ENCODE results near the gene PLXDC1.

The PLXDC1 gene

DNA sequence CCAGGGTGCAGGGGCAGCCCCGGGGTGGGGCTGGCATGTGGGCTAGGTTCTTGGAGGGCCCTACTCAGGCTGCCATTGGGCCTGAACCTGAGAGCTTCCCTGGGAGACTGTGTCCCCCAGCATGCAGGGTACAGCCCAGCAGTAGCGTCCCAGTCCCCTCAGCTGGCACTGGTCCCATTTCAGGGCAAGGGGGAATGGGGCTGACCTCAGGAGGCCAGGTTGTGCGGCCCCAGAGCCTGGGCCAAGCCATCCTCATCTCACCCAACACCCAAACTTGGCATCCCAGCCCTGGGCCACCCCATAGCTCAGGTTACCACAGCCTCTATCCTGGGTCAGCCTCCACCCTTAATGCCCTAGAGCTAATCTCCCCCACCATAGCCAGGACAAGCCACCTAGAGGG is 6.3 kb downstream of the PLXDC1 start:
- TF ChIP-seq POLR2AphosphoS5 (IDR thresholded peaks at IDR 0.05; ENCODE audit: low read depth, low read length) (no peak), FOXP2 (optimal IDR thresholded peaks at IDR 0.05; ENCODE audit: borderline replicate concordance, extremely low read depth, extremely low read length, insufficient read depth) (no peak), TAF1 (IDR thresholded peaks at IDR 0.05; ENCODE audit: borderline replicate concordance, insufficient read depth, low read length) (no peak), SIN3A (IDR thresholded peaks at IDR 0.05; ENCODE audit: borderline replicate concordance, insufficient read depth, low read length) (no peak)
- TF ChIP-seq, protein P1, sequence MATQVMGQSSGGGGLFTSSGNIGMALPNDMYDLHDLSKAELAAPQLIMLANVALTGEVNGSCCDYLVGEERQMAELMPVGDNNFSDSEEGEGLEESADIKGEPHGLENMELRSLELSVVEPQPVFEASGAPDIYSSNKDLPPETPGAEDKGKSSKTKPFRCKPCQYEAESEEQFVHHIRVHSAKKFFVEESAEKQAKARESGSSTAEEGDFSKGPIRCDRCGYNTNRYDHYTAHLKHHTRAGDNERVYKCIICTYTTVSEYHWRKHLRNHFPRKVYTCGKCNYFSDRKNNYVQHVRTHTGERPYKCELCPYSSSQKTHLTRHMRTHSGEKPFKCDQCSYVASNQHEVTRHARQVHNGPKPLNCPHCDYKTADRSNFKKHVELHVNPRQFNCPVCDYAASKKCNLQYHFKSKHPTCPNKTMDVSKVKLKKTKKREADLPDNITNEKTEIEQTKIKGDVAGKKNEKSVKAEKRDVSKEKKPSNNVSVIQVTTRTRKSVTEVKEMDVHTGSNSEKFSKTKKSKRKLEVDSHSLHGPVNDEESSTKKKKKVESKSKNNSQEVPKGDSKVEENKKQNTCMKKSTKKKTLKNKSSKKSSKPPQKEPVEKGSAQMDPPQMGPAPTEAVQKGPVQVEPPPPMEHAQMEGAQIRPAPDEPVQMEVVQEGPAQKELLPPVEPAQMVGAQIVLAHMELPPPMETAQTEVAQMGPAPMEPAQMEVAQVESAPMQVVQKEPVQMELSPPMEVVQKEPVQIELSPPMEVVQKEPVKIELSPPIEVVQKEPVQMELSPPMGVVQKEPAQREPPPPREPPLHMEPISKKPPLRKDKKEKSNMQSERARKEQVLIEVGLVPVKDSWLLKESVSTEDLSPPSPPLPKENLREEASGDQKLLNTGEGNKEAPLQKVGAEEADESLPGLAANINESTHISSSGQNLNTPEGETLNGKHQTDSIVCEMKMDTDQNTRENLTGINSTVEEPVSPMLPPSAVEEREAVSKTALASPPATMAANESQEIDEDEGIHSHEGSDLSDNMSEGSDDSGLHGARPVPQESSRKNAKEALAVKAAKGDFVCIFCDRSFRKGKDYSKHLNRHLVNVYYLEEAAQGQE (IDR thresholded peaks at IDR 0.05; ENCODE audit: insufficient read depth in 1 of 2, low read depth in 2 of 2, low read length in 2 of 2), result no peak

- TF ChIP-seq FOXP2 (optimal IDR thresholded peaks at IDR 0.05; ENCODE audit: borderline replicate concordance, extremely low read depth, extremely low read length, insufficient read depth) (peak; percentile 62), TAF1 (IDR thresholded peaks at IDR 0.05; ENCODE audit: borderline replicate concordance, insufficient read depth, low read length) (no peak)
- TF ChIP-seq, protein P1 (IDR thresholded peaks at IDR 0.05; ENCODE audit: insufficient read depth in 1 of 2, low read depth in 2 of 2, low read length in 2 of 2), result no peak
Observed at GRCh38 chr17:39144416-39144840, 7.0 kb downstream of the PLXDC1 start.

GRCh38 chr17:39143552-39144093 is 7.8 kb downstream of the PLXDC1 start:
- no peak for TF ChIP-seq POLR2AphosphoS5 (IDR thresholded peaks at IDR 0.05; ENCODE audit: low read depth, low read length)
- no peak for TF ChIP-seq SIN3A (IDR thresholded peaks at IDR 0.05; ENCODE audit: borderline replicate concordance, insufficient read depth, low read length)
- TF ChIP-seq FOXP2 (optimal IDR thresholded peaks at IDR 0.05; ENCODE audit: borderline replicate concordance, extremely low read depth, extremely low read length, insufficient read depth), result no peak
- TF ChIP-seq, protein P1 (IDR thresholded peaks at IDR 0.05; ENCODE audit: insufficient read depth in 1 of 2, low read depth in 2 of 2, low read length in 2 of 2), result no peak
- no peak for TF ChIP-seq TAF1 (IDR thresholded peaks at IDR 0.05; ENCODE audit: borderline replicate concordance, insufficient read depth, low read length)

DNA sequence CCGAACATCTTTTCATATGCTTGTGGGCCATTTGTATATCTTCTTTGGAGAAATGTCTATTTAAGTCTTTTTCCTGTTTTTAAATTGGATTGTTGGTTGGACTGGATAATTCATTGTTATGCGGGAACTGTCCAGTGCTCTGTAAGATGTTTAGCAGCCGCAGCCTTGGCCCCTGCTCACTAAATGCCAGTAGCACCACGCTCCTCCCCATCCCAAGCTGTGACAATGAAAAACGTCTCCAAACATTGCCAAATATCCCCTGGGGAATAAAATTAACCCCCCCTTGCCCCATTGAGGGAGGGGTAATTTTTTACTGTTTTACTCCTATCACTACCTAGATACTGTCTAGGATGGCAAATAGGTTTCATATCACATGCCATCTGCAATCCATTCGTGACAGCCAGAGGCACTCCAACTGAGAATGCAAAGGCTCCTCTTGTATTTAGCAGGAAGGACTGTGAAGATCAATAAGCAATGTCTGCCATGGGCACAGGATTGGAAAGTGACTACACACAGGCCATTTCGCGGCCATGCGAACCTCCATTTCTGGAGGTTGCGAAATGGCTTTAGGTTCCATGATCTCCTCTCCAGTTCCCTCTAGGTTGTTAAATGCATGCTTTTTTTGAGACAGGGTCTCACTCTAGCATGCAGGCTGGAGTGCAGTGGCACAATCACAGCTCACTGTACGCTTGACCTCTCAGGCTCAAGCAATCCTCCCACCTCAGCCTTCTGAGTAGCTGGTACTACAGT is 9.3 kb downstream of the PLXDC1 start:
- TF ChIP-seq, protein P1 (IDR thresholded peaks at IDR 0.05; ENCODE audit: insufficient read depth in 1 of 2, low read depth in 2 of 2, low read length in 2 of 2), result no peak
- TF ChIP-seq SIN3A (IDR thresholded peaks at IDR 0.05; ENCODE audit: borderline replicate concordance, insufficient read depth, low read length) (no peak), POLR2AphosphoS5 (IDR thresholded peaks at IDR 0.05; ENCODE audit: low read depth, low read length) (no peak), TAF1 (IDR thresholded peaks at IDR 0.05; ENCODE audit: borderline replicate concordance, insufficient read depth, low read length) (no peak), FOXP2 (optimal IDR thresholded peaks at IDR 0.05; ENCODE audit: borderline replicate concordance, extremely low read depth, extremely low read length, insufficient read depth) (no peak)
